H1 (cell line): ENCODE measurements around the gene STK16. TPM values are rescaled to one million over a fixed set of nuclear protein-coding genes. Genes with fewer than 3 reads are reported as not detected.

Experiments used
- CHD7 ChIP-seq: fragments of 300-600 bp; sonication (generic); IDR thresholded peaks from 2 replicates; pipeline ENCODE4 v1.7.1; 2012; ENCODE audit warnings: low read length, moderate library complexity, mild to moderate bottlenecking, inconsistent platforms; ENCODE audit not compliant: insufficient replicate concordance
- polyA plus RNA-seq, 7 experiments: library from polyadenylated mRNA; depleted of rRNA in 3 of 7; stranded (reverse) in 5 of 7; unstranded in 2 of 7; fragments of >200 nt in 5 of 7; fragments of 200-250 nt in 2 of 7; gene quantifications; 1 replicate in 5 of 7; 2 replicates in 1 of 7; 4 replicates in 1 of 7; pipeline versions ENCODE4 v1.2.1 to v1.2.3, GENCODE V29; 2011 to 2013; ENCODE audit warnings: missing spikeins in 2 of 7, mixed read lengths in 2 of 7
- total RNA-seq: library from RNA; stranded (reverse); fragmentation: NEBNext Ultra II Directional; extraction: Animal tissue kit (Norgen Biotek cat#: 25700); gene quantifications from 2 replicates; pipeline ENCODE4 v1.2.1, GENCODE V29; 2021

Gene STK16
- total and polyA plus RNA-seq, 2 of the 8 experiments (the other 6 are each of a cell fraction or from before 2014, with no cell fraction given), result 21.3 to 51.4 TPM

GRCh38 chr2:219266886-219267285 is 21.6 kb downstream of the STK16 start (continued):
- TF ChIP-seq CHD7, result no peak
